Neural cell (in vitro differentiated cells): ENCODE measurements around the gene ZBTB46.

ENCODE experiments used
- CTCF ChIP-seq: fragments of 450-650 bp; IDR thresholded peaks from 2 replicates; pipeline ENCODE4 v1.5.1; 2014; ENCODE audit warnings: antibody characterized with exemption, mild to moderate bottlenecking, moderate library complexity; ENCODE audit not compliant: poor library complexity, severe bottlenecking
- EP300 ChIP-seq: fragments of 450-650 bp; conservative IDR thresholded peaks from 2 replicates; pipeline ENCODE4 v1.6.1; 2014; ENCODE audit warnings: antibody characterized with exemption, mild to moderate bottlenecking, moderate library complexity; ENCODE audit not compliant: poor library complexity, severe bottlenecking
- EZH2 ChIP-seq: fragments of 200-600, 300-800 bp; shearing (Covaris generic), sonication (generic); IDR thresholded peaks from 2 replicates; pipeline ENCODE4 v1.6.1; 2014; ENCODE audit warnings: antibody characterized with exemption, low read length, borderline replicate concordance, mild to moderate bottlenecking; ENCODE audit not compliant: insufficient read depth, poor library complexity, severe bottlenecking
- MXI1 ChIP-seq: fragments of 450-650 bp; conservative IDR thresholded peaks from 2 replicates; pipeline ENCODE4 v1.6.1; 2014; ENCODE audit warnings: antibody characterized with exemption, mild to moderate bottlenecking; ENCODE audit not compliant: poor library complexity, severe bottlenecking
- POLR2AphosphoS5 ChIP-seq: IDR thresholded peaks from 2 replicates; pipeline ENCODE4 v1.6.1; 2012
- RAD21 ChIP-seq: fragments of 450-650 bp; conservative IDR thresholded peaks from 2 replicates; pipeline ENCODE4 v1.6.1; 2014; ENCODE audit warnings: antibody characterized with exemption, mild to moderate bottlenecking, moderate library complexity
- REST ChIP-seq: IDR thresholded peaks from 2 replicates; pipeline ENCODE4 v1.6.1; 2012; ENCODE audit warnings: borderline replicate concordance
- SMC3 ChIP-seq: fragments of 450-650 bp; conservative IDR thresholded peaks from 2 replicates; pipeline ENCODE4 v1.6.1; 2014; ENCODE audit warnings: antibody characterized with exemption, mild to moderate bottlenecking, moderate library complexity; ENCODE audit not compliant: poor library complexity
- TAF1 ChIP-seq: IDR thresholded peaks from 2 replicates; pipeline ENCODE4 v1.6.1; 2012; ENCODE audit warnings: low read depth

- no peak for TF ChIP-seq CTCF
- TF ChIP-seq EZH2 = no peak
- no peak for TF ChIP-seq TAF1
- TF ChIP-seq MXI1 = no peak
- no peak for TF ChIP-seq POLR2AphosphoS5
- TF ChIP-seq EP300 = no peak
- no peak for TF ChIP-seq REST
- no peak for TF ChIP-seq RAD21
- TF ChIP-seq SMC3 = no peak
Measured at GRCh38 chr20:63847237-63848002, 16.4 kb upstream of the ZBTB46 start.
